NCI-H1105 (cell line): Measurements from ENCODE around the gene PTPRN2.
"Not testable (repeated sequence)": the region's sequence is repeated elsewhere in the genome, so short reads cannot be mapped to it uniquely, and the experiment has no call there.

ENCODE experiments used
- DNase-seq: peaks from one replicate; lab custom pipeline; 2025; lab: John Stamatoyannopoulos, UW

PTPRN2 gene

GRCh38 chr7:157793973-157794745 lies 793.5 kb downstream of the PTPRN2 start:
- DNase-seq, result no peak

GRCh38 chr7:157793087-157793353 lies 794.6 kb downstream of the PTPRN2 start:
- DNase-seq, result no peak

- DNase-seq, result no peak
Measured at GRCh38 chr7:157792241-157793086, 795.2 kb downstream of the PTPRN2 start.

- DNase-seq, result no peak
Measured at GRCh38 chr7:157791666-157792065, 796.0 kb downstream of the PTPRN2 start.

- DNase-seq, result no peak
Measured at GRCh38 chr7:157791261-157791660, 796.4 kb downstream of the PTPRN2 start.

GRCh38 chr7:157789942-157790341 lies 797.7 kb downstream of the PTPRN2 start:
- no peak for DNase-seq

GRCh38 chr7:157789094-157789493 lies 798.5 kb downstream of the PTPRN2 start:
- no peak for DNase-seq

- DNase-seq, result no peak
Measured at GRCh38 chr7:157788573-157788972, 799.0 kb downstream of the PTPRN2 start.

GRCh38 chr7:157787275-157787701 lies 800.3 kb downstream of the PTPRN2 start:
- no peak for DNase-seq

- no peak for DNase-seq
Measured at GRCh38 chr7:157786375-157787274, 801.0 kb downstream of the PTPRN2 start.

GRCh38 chr7:157785486-157786186 lies 802.0 kb downstream of the PTPRN2 start:
- DNase-seq, result no peak

- DNase-seq, result no peak
Measured at GRCh38 chr7:157784979-157785441, 802.6 kb downstream of the PTPRN2 start.

- DNase-seq, result no peak
Measured at GRCh38 chr7:157784041-157784835, 803.4 kb downstream of the PTPRN2 start.

GRCh38 chr7:157782041-157782440 lies 805.6 kb downstream of the PTPRN2 start:
- DNase-seq, result no peak

- DNase-seq, result no peak
Measured at GRCh38 chr7:157780721-157781120, 806.9 kb downstream of the PTPRN2 start.

GRCh38 chr7:157780312-157780711 lies 807.3 kb downstream of the PTPRN2 start:
- no peak for DNase-seq

- DNase-seq, result no peak
Measured at GRCh38 chr7:157779206-157779605, 808.4 kb downstream of the PTPRN2 start.

- not testable (repeated sequence) for DNase-seq
Measured at GRCh38 chr7:157777194-157777762, 810.3 kb downstream of the PTPRN2 start.

- DNase-seq, result no peak
Measured at GRCh38 chr7:157775560-157776332, 811.9 kb downstream of the PTPRN2 start.
